ENCODE measurements around the gene SLC25A2. TPM values are rescaled to one million over a fixed set of nuclear protein-coding genes. Genes with fewer than 3 reads are reported as not detected.
"Not testable (repeated sequence)": the region's sequence is repeated elsewhere in the genome, so short reads cannot be mapped to it uniquely, and the experiment has no call there.

Gene SLC25A2
- total RNA-seq, 6 donors from 2014 or later, result 0.40 to 1.2 (median 0.55) TPM; not detected in 2

- no peaks in the 10 kb centered on the region for H3K27me3 ChIP-seq
- 24 to 30% methylated on average over 31 of the region's 31 CpGs for WGBS, 2 donors
- H3K4me3 ChIP-seq, result peak overlapping the region in 2 of 4 donors; percentile 5 to 19
- ATAC-seq (ENCODE audit: low FRiP score in 2 of 2) (no peak), DNase-seq (peak in 1 of 2 donors; percentile 65)
- H3K9me3 ChIP-seq, result peaks cover 21 to 78% (median 46%) of the 10 kb centered on the region in 4 donors
- H3K36me3 ChIP-seq, result no peaks in the 10 kb centered on the region
- no peak for TF ChIP-seq CTCF (IDR thresholded peaks at IDR 0.05)
- no peak for TF ChIP-seq POLR2A (IDR thresholded peaks at IDR 0.05)
- TF ChIP-seq EP300 (IDR thresholded peaks at IDR 0.05), result no peak
- no peak for TF ChIP-seq POLR2AphosphoS5 (IDR thresholded peaks at IDR 0.05)
- no peak overlapping the region for H3K27ac ChIP-seq
- no peaks in the 10 kb centered on the region for H3K4me1 ChIP-seq
Observed at GRCh38 chr5:141343953-141344463, 40.2 kb upstream of the SLC25A2 start.

GRCh38 chr5:141343242-141343952, 39.5 kb upstream of the SLC25A2 start, which contains the start of gene PCDHGA3:
Gene PCDHGA3, plus strand, starts transcription at chr5:141343829. Its CDS starts 205 bp downstream, at chr5:141344034.
- peak within 1 kb of the TSS in 2 of 4 donors; percentile 5 to 19 for H3K4me3 ChIP-seq
- H3K9me3 ChIP-seq, result peaks cover 27 to 84% (median 52%) of the 10 kb centered on the region in 4 donors
- no peaks in the 10 kb centered on the region for H3K36me3 ChIP-seq
- H3K4me1 ChIP-seq, result no peaks in the 10 kb centered on the region
- DNase-seq, result no peak
- no peak for ATAC-seq (ENCODE audit: low FRiP score in 2 of 2)
- WGBS, 2 donors, result 25 to 31% methylated on average over 9 of the region's 9 CpGs
- H3K27me3 ChIP-seq, result no peaks in the 10 kb centered on the region
- H3K27ac ChIP-seq, result no peak within 1 kb of the TSS
- no peak for TF ChIP-seq POLR2AphosphoS5 (IDR thresholded peaks at IDR 0.05)
- peak in 1 of 6 experiments; percentile 12 for TF ChIP-seq CTCF (IDR thresholded peaks at IDR 0.05)
- TF ChIP-seq POLR2A (IDR thresholded peaks at IDR 0.05), result no peak
- no peak for TF ChIP-seq EP300 (IDR thresholded peaks at IDR 0.05)

- 10 to 24% methylated on average over 1 of the region's 1 CpG for WGBS, 2 donors
- no peaks in the 10 kb centered on the region for H3K36me3 ChIP-seq
- H3K9me3 ChIP-seq, result peaks cover 32 to 84% (median 59%) of the 10 kb centered on the region in 4 donors
- H3K4me1 ChIP-seq, result no peaks in the 10 kb centered on the region
- TF ChIP-seq POLR2A (IDR thresholded peaks at IDR 0.05) (no peak), POLR2AphosphoS5 (IDR thresholded peaks at IDR 0.05) (no peak)
- H3K4me3 ChIP-seq, result no peak overlapping the region
- no peaks in the 10 kb centered on the region for H3K27me3 ChIP-seq
- DNase-seq, result no peak
- no peak overlapping the region for H3K27ac ChIP-seq
- no peak for ATAC-seq (ENCODE audit: low FRiP score in 2 of 2)
Observed at GRCh38 chr5:141342773-141343172, 38.9 kb upstream of the SLC25A2 start.

GRCh38 chr5:141340781-141341354, 37.0 kb upstream of the SLC25A2 start:
- H3K9me3 ChIP-seq, result peaks cover 34 to 78% (median 60%) of the 10 kb centered on the region in 4 donors
- WGBS, 2 donors, result 39 to 80% methylated on average over 7 to 22 of the region's 45 CpGs

GRCh38 chr5:141338538-141339306, 34.9 kb upstream of the SLC25A2 start, which contains the start of gene PCDHGA2:
Gene PCDHGA2, plus strand, starts transcription at chr5:141338760.
- H3K9me3 ChIP-seq, result peaks cover 42 to 68% (median 52%) of the 10 kb centered on the region in 4 donors
- TF ChIP-seq CTCF (IDR thresholded peaks at IDR 0.05), result peak in 2 of 6 experiments; percentile 13 to 18
- no peak for TF ChIP-seq POLR2A (IDR thresholded peaks at IDR 0.05)
- ATAC-seq (ENCODE audit: low FRiP score in 2 of 2), result peak in 1 of 2 donors; percentile 16
- no peaks in the 10 kb centered on the region for H3K36me3 ChIP-seq
- DNase-seq, result peak in 1 of 2 donors; percentile 19
- H3K4me1 ChIP-seq, result no peaks in the 10 kb centered on the region
- no peak within 1 kb of the TSS for H3K27ac ChIP-seq
- H3K27me3 ChIP-seq, result no peaks in the 10 kb centered on the region
- H3K4me3 ChIP-seq, result peak within 1 kb of the TSS in 2 of 4 donors; percentile 5 to 26
- 8 to 20% methylated on average over 14 to 23 of the region's 27 CpGs for WGBS, 2 donors

More at GRCh38 chr5:141340781-141341354, 37.0 kb upstream of the SLC25A2 start:
- H3K4me1 ChIP-seq; H3K27ac ChIP-seq; H3K4me3 ChIP-seq; ATAC-seq (ENCODE audit: low FRiP score in 2 of 2); H3K27me3 ChIP-seq; H3K36me3 ChIP-seq: not testable (repeated sequence)
- peak in 1 of 2 donors; percentile 72 for DNase-seq

GRCh38 chr5:141332571-141332970, 28.7 kb upstream of the SLC25A2 start:
- H3K27me3 ChIP-seq; ATAC-seq (ENCODE audit: low FRiP score in 2 of 2); H3K4me3 ChIP-seq; H3K4me1 ChIP-seq; H3K36me3 ChIP-seq; H3K27ac ChIP-seq: not testable (repeated sequence)
- peaks cover 54 to 70% (median 55%) of the 10 kb centered on the region in 4 donors for H3K9me3 ChIP-seq
- 33 to 43% methylated on average over 14 to 21 of the region's 39 CpGs for WGBS, 2 donors
- DNase-seq, result peak in 1 of 2 donors; percentile 81

Measured in upper lobe of left lung (tissue), 6 donors.